ENCODE measurements around the gene FIGNL2. TPM values are rescaled to one million over a fixed set of nuclear protein-coding genes. Genes with fewer than 3 reads are reported as not detected.
A peak's percentile ranks its signal among the peaks of the same experiment; 100 is the strongest.

Gene FIGNL2, protein sequence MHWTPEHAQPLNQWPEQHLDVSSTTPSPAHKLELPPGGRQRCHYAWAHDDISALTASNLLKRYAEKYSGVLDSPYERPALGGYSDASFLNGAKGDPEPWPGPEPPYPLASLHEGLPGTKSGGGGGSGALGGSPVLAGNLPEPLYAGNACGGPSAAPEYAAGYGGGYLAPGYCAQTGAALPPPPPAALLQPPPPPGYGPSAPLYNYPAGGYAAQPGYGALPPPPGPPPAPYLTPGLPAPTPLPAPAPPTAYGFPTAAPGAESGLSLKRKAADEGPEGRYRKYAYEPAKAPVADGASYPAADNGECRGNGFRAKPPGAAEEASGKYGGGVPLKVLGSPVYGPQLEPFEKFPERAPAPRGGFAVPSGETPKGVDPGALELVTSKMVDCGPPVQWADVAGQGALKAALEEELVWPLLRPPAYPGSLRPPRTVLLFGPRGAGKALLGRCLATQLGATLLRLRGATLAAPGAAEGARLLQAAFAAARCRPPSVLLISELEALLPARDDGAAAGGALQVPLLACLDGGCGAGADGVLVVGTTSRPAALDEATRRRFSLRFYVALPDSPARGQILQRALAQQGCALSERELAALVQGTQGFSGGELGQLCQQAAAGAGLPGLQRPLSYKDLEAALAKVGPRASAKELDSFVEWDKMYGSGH
- 25.1 TPM for polyA plus RNA-seq (2013, experiment 1 of 2)
- 23.3 TPM for polyA plus RNA-seq (2013, experiment 2 of 2)

GRCh38 chr12:51848326-51848727, at the start of gene FIGNL2:
Gene FIGNL2 (minus strand): TSS chr12:51848718. CDS start chr12:51822413, 26,305 bp downstream.
- peak within 1 kb of the TSS; percentile 83 for H3K27ac ChIP-seq (ENCODE audit: low read depth, low read length, severe bottlenecking)
- peaks cover 21% of the 10 kb centered on the region for H3K36me3 ChIP-seq (ENCODE audit: control insufficient read depth, insufficient read depth, low read length)
- H3K4me1 ChIP-seq (ENCODE audit: control insufficient read depth, insufficient read depth, low read length, poor library complexity, severe bottlenecking): peaks cover 11% of the 10 kb centered on the region
- no peaks in the 10 kb centered on the region for H3K9me3 ChIP-seq (ENCODE audit: control insufficient read depth, low read length)
- 0% methylated on average over 12 to 29 of the region's 51 CpGs for WGBS, 2 experiments (ENCODE audit: insufficient coverage in 2 of 2)
- peak within 1 kb of the TSS; percentile 85 for H3K4me3 ChIP-seq (ENCODE audit: extremely low read depth, insufficient read depth, low read length, poor library complexity, severe bottlenecking)

DNA sequence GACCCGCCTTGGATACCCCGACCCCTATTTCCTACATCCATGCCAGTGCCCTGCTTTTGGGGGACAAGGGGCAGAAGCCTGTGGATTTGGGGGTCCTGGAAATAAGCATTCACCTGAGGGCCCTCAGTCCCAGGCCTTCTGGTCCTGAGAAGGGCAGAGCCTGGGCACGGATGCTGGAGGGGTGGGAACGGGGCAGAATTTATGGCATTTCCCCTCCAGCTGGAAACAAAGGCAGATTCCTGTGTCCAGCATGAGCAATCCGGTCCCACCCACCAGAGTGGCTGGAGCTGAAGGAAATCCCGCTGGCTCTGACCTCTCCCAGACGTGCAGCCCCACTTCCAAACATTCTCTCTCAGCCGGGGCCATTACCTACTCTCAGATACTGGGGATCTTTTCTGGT, 48.7 kb upstream of the FIGNL2 start:
- no peak overlapping the region for H3K27ac ChIP-seq (ENCODE audit: low read depth, low read length, severe bottlenecking)
- no peak overlapping the region for H3K4me3 ChIP-seq (ENCODE audit: extremely low read depth, insufficient read depth, low read length, poor library complexity, severe bottlenecking)
- no peaks in the 10 kb centered on the region for H3K36me3 ChIP-seq (ENCODE audit: control insufficient read depth, insufficient read depth, low read length)
- H3K9me3 ChIP-seq (ENCODE audit: control insufficient read depth, low read length): no peaks in the 10 kb centered on the region
- WGBS, 2 experiments (ENCODE audit: insufficient coverage in 2 of 2): 76 to 82% methylated on average over 6 of the region's 8 CpGs
- H3K4me1 ChIP-seq (ENCODE audit: control insufficient read depth, insufficient read depth, low read length, poor library complexity, severe bottlenecking): peaks cover 25% of the 10 kb centered on the region

- H3K27ac ChIP-seq (ENCODE audit: low read depth, low read length, severe bottlenecking): no peak overlapping the region
- H3K9me3 ChIP-seq (ENCODE audit: control insufficient read depth, low read length): no peaks in the 10 kb centered on the region
- peaks cover 25% of the 10 kb centered on the region for H3K4me1 ChIP-seq (ENCODE audit: control insufficient read depth, insufficient read depth, low read length, poor library complexity, severe bottlenecking)
- 88 to 93% methylated on average over 2 to 3 of the region's 3 CpGs for WGBS, 2 experiments (ENCODE audit: insufficient coverage in 2 of 2)
- H3K4me3 ChIP-seq (ENCODE audit: extremely low read depth, insufficient read depth, low read length, poor library complexity, severe bottlenecking): no peak overlapping the region
- no peaks in the 10 kb centered on the region for H3K36me3 ChIP-seq (ENCODE audit: control insufficient read depth, insufficient read depth, low read length)
Measured at GRCh38 chr12:51896236-51896635, 47.7 kb upstream of the FIGNL2 start.

GRCh38 chr12:51895378-51896135, 47.0 kb upstream of the FIGNL2 start:
- Histone ChIP-seq H3K9me3 (ENCODE audit: control insufficient read depth, low read length) (no peaks in the 10 kb centered on the region), H3K36me3 (ENCODE audit: control insufficient read depth, insufficient read depth, low read length) (no peaks in the 10 kb centered on the region), H3K27ac (ENCODE audit: low read depth, low read length, severe bottlenecking) (no peak overlapping the region), H3K4me1 (ENCODE audit: control insufficient read depth, insufficient read depth, low read length, poor library complexity, severe bottlenecking) (peaks cover 25% of the 10 kb centered on the region), H3K4me3 (ENCODE audit: extremely low read depth, insufficient read depth, low read length, poor library complexity, severe bottlenecking) (no peak overlapping the region)
- 87 to 92% methylated on average over 6 to 8 of the region's 8 CpGs for WGBS, 2 experiments (ENCODE audit: insufficient coverage in 2 of 2)

- Histone ChIP-seq H3K27ac (ENCODE audit: low read depth, low read length, severe bottlenecking) (no peak overlapping the region), H3K9me3 (ENCODE audit: control insufficient read depth, low read length) (no peaks in the 10 kb centered on the region), H3K4me1 (ENCODE audit: control insufficient read depth, insufficient read depth, low read length, poor library complexity, severe bottlenecking) (peaks cover 24% of the 10 kb centered on the region), H3K4me3 (ENCODE audit: extremely low read depth, insufficient read depth, low read length, poor library complexity, severe bottlenecking) (no peak overlapping the region), H3K36me3 (ENCODE audit: control insufficient read depth, insufficient read depth, low read length) (no peaks in the 10 kb centered on the region)
- WGBS, 2 experiments (ENCODE audit: insufficient coverage in 2 of 2): 93 to 97% methylated on average over 4 to 5 of the region's 6 CpGs
Measured at GRCh38 chr12:51893786-51894185, 45.3 kb upstream of the FIGNL2 start.

DNA sequence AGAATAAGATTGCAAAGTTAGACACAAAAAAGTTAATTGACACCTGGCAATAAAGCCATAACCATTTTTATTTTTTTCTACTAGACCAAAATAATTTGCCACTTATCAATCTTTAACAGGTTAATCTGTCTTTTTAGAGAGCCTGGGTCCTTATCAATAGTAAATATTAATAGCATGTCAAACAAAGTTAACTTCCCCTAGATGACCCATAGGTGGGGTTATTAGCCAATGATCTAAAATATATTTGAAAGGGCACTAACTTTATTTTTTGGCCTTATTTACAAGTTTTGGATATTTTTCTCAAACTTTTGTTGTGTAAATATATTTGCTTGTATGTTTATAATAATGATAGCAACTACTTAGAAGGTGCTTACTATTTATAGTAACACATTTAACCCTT, 43.3 kb upstream of the FIGNL2 start:
- no peaks in the 10 kb centered on the region for H3K36me3 ChIP-seq (ENCODE audit: control insufficient read depth, insufficient read depth, low read length)
- H3K4me3 ChIP-seq (ENCODE audit: extremely low read depth, insufficient read depth, low read length, poor library complexity, severe bottlenecking): no peak overlapping the region
- peaks cover 14% of the 10 kb centered on the region for H3K4me1 ChIP-seq (ENCODE audit: control insufficient read depth, insufficient read depth, low read length, poor library complexity, severe bottlenecking)
- no peak overlapping the region for H3K27ac ChIP-seq (ENCODE audit: low read depth, low read length, severe bottlenecking)
- H3K9me3 ChIP-seq (ENCODE audit: control insufficient read depth, low read length): no peaks in the 10 kb centered on the region

GRCh38 chr12:51890511-51891171, 42.1 kb upstream of the FIGNL2 start:
- Histone ChIP-seq H3K27ac (ENCODE audit: low read depth, low read length, severe bottlenecking) (no peak overlapping the region), H3K9me3 (ENCODE audit: control insufficient read depth, low read length) (no peaks in the 10 kb centered on the region), H3K4me1 (ENCODE audit: control insufficient read depth, insufficient read depth, low read length, poor library complexity, severe bottlenecking) (peaks cover 21% of the 10 kb centered on the region), H3K36me3 (ENCODE audit: control insufficient read depth, insufficient read depth, low read length) (no peaks in the 10 kb centered on the region), H3K4me3 (ENCODE audit: extremely low read depth, insufficient read depth, low read length, poor library complexity, severe bottlenecking) (no peak overlapping the region)
- WGBS, 2 experiments (ENCODE audit: insufficient coverage in 2 of 2): 89 to 92% methylated on average over 18 to 22 of the region's 22 CpGs

DNA sequence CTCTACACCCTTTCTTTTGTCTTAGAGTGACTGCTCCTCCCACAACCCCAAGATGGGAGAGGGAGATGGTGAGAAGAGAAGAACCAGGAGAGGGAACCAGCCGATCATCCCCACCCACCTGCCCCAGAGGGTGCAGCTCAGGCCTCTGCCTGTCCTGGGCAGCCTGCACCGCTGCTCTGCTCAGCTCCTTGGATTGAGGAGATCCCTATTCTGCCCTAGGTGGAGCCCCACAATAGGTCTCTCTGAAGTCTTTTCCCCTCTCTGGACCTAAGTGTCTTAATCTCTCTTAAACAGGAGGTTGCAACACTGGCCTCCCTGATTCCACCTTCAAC, 41.6 kb upstream of the FIGNL2 start:
- H3K4me1 ChIP-seq (ENCODE audit: control insufficient read depth, insufficient read depth, low read length, poor library complexity, severe bottlenecking): peaks cover 17% of the 10 kb centered on the region
- H3K36me3 ChIP-seq (ENCODE audit: control insufficient read depth, insufficient read depth, low read length): no peaks in the 10 kb centered on the region
- 73 to 100% methylated on average over 1 to 2 of the region's 2 CpGs for WGBS, 2 experiments (ENCODE audit: insufficient coverage in 2 of 2)
- peaks cover 4% of the 10 kb centered on the region for H3K9me3 ChIP-seq (ENCODE audit: control insufficient read depth, low read length)
- H3K27ac ChIP-seq (ENCODE audit: low read depth, low read length, severe bottlenecking): no peak overlapping the region
- no peak overlapping the region for H3K4me3 ChIP-seq (ENCODE audit: extremely low read depth, insufficient read depth, low read length, poor library complexity, severe bottlenecking)

GRCh38 chr12:51889216-51890132, 41.0 kb upstream of the FIGNL2 start:
- Histone ChIP-seq H3K4me1 (ENCODE audit: control insufficient read depth, insufficient read depth, low read length, poor library complexity, severe bottlenecking) (peaks cover 13% of the 10 kb centered on the region), H3K36me3 (ENCODE audit: control insufficient read depth, insufficient read depth, low read length) (no peaks in the 10 kb centered on the region), H3K27ac (ENCODE audit: low read depth, low read length, severe bottlenecking) (no peak overlapping the region), H3K9me3 (ENCODE audit: control insufficient read depth, low read length) (peaks cover 9% of the 10 kb centered on the region), H3K4me3 (ENCODE audit: extremely low read depth, insufficient read depth, low read length, poor library complexity, severe bottlenecking) (no peak overlapping the region)
- 89 to 94% methylated on average over 14 to 19 of the region's 21 CpGs for WGBS, 2 experiments (ENCODE audit: insufficient coverage in 2 of 2)

Measured in mesodermal cell (in vitro differentiated cells).